OCI-LY3 (cell line): ENCODE data around the gene RHBDF2.

Source experiments
- CTCF ChIP-seq: fragments of 200-600, 300-600 bp; sonication (generic); IDR thresholded peaks from 2 replicates; pipeline ENCODE4 v1.5.1; 2014; ENCODE audit warnings: antibody characterized with exemption, low read length, low read depth
- EZH2phosphoT487 ChIP-seq: fragments of 200-600 bp; shearing (Covaris generic); IDR thresholded peaks from 2 replicates; pipeline ENCODE4 v1.6.1; 2018; ENCODE audit warnings: antibody characterized with exemption, mixed run types, low read depth

GRCh38 chr17:76437467-76438402 is 63.5 kb downstream of the RHBDF2 start:
- TF ChIP-seq CTCF (no peak), EZH2phosphoT487 (no peak)
